GM19238 (cell line): ENCODE results near the gene ILF3.
A peak's percentile ranks its signal among the peaks of the same experiment; 100 is the strongest.

ENCODE experiments used
- DNase-seq: peaks from one replicate; pipeline ENCODE4 v3.0.0; 2011; ENCODE audit warnings: low spot score; ENCODE audit not compliant: insufficient read length

The ILF3 gene

DNA sequence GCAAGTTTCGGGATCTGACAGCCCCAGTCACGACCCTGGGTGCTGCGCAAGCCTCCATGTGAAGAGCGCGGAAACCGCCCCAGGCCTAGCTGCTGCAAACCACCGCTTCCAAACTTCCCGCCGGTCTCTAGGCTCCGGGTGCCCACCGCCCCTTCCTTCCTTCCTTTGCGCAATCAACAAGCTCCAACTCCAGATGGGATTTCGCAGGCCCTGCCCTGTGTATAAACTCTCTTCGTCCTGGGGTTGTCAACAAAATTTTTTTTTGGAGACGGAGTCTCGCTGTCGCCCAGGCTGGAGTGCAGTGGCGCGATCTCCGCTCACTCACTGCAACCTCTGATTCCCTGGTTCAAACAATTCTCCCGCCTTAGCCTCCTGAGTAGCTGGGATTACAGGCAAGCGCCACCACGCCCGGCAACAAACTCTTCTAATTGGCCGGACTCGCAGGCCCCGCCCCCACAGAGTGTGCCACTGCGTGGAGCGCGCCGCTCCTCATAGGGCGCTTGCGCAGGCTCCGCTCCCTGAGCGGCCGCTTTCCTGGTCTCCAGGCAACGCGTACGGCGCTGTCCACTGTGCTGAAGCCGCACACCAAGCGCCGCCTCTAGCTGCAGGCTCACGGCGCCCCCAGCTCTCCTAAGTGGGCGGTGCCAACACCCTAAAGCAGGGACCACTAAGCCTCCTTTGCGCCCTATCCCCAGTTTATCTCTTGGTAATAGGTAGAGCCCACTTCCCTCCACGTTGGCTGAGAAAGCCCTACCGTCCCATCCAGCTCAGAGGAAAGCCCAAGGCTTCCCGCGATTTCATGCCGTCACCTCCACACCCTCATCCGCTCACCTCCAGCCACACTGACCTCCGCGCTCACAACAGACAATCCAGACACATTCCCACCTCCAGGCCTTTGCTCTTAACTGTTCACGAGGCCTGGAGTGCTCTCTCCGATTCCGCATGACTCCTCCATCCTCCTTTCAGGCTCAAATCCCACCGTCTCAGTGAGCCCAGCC lies 41.6 kb downstream of the ILF3 start:
- peak; percentile 95 for DNase-seq

DNA sequence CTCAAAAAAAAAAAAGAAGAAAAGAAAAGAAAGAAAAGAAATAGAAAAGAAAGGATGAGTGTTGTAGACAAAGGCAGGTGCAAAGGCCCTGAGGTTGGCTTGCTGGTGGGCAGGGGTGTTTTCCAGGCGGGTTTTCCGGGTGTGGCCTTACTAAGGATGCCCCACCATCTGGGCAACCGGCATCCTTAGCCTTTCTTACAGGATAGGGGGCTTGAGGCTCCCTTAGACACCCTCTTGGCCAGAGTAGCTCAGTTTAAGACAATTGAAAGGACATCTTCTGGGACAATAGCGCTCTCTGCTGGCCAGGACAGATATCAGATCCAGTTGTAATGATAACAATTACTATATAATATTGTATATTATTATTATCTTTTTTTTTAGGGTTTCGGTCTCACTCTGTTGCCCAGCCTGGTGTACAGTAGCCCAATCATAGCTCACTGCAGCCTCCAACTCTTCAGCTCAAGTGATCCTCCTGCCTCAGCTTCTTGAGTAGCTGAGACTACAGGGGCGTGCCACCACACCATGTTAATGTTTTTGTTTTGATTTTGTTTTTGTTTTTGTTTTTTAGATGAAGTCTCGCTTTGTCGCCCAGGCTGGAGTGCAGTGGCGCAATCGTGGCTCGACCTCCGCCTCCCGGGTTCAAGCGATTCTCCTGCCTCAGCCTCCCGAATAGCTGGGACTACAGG lies 45.6 kb downstream of the ILF3 start:
- peak; percentile 44 for DNase-seq

DNA sequence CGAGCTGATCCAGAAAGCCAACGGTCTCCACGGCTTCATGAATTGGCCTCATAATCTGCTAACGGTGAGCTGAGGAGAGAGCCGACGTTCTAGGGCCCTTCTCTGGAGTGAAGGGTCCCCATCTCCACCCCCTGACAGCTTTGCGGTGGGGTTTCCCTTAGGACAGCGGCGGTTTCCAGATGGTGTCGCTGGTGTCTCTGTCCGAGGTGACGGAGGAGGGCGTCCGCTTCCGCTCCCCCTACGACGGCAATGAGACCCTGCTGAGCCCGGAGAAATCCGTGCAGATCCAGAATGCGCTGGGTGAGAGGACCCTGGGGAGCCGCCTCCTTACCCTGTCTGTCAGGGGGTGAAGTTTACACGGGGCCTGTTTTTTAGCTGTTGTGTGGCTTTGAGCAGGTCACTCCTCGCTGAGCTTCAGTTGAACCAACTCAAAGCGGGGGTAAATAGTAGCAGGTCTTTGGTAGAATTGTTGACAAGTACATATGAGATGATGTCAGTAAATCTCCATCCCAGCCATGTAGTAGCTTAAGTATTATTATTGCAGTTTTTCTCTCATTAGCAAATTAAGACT lies 47.9 kb downstream of the ILF3 start:
- DNase-seq: peak; percentile 48

DNA sequence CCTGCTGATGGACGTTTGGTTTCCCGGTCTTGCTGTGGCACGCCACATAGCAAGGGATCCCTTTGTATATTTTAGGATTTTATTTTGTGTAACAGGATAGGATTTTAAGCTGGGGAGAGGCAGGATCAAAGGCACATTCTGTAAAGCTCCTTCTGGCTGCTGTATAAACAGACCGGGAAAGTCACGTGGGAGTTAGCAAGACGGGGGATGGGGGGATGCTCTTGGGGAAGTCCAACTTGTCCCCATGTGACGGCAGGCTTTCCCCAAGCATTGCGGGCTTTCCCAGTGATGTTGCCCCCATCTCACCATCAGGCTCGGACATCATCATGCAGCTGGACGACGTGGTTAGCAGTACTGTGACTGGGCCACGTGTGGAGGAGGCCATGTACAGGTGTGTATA lies 52.8 kb downstream of the ILF3 start:
- no peak for DNase-seq

DNA sequence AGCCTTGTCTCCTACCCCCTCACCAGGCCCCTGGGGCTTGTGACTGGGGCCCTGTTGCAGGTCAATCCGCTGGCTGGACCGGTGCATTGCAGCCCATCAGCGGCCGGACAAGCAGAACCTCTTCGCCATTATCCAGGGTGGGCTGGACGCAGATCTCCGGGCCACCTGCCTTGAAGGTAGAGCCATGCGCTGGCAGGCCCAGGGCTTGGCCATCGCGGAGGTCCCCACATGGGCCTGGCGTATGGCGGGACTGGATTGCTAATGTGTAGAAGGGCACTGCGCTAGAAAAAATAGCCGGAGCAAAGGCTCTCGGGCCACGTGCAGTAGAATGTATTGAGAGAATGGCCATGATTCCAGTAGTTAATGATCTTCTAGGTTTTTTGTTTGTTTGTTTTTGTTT lies 53.3 kb downstream of the ILF3 start:
- DNase-seq: no peak

DNA sequence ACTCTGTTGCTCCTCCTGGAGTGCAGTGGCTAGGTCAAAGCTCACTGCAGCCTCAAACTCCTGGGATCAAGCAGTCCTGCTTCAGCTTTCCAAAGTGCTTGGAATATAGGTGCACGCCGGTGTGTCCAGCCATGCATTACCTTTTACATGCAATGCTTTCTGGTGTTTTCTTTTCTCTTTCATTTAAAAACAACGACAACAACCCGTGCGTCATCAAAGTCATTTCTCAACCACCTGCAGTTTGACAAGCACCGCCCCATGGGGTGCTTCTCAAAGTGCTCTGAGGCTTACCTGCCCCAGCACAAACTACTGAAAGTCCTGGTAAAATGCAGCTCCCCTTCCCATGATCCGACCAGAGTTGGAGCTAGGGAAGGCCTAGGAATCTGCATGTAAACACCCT lies 54.1 kb downstream of the ILF3 start:
- DNase-seq: no peak

DNA sequence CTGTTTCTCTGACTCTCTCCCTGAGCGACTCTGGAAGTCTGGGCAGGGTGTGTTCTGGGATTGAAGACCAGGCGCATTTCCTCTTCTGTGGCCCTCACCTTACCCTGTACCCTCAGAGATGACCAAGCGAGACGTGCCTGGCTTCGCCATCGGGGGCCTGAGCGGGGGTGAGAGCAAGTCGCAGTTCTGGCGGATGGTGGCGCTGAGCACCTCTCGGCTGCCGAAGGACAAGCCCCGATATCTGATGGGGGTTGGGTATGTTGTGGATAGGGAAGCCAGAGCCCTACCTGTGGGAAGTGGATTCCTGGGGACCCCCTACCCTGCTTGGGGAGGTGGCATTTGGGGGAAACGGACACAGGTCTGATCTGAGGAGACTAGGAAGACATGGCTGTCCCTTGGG lies 57.9 kb downstream of the ILF3 start:
- no peak for DNase-seq

DNA sequence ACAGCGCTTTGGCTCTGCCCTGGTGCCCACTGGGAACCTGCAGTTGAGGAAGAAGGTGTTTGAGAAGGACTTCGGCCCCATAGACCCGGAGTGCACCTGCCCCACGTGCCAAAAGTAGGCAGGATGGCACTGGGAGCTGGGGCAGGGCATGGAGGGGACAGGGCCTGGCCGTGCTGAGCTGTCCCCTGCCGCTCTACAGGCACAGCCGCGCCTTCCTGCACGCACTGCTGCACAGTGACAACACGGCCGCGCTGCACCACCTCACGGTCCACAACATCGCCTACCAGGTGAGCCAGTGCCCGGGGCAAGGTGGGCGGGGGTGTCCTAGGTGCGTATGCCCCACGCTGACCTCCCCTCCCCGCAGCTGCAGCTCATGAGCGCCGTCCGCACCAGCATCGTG lies 58.6 kb downstream of the ILF3 start:
- no peak for DNase-seq

DNA sequence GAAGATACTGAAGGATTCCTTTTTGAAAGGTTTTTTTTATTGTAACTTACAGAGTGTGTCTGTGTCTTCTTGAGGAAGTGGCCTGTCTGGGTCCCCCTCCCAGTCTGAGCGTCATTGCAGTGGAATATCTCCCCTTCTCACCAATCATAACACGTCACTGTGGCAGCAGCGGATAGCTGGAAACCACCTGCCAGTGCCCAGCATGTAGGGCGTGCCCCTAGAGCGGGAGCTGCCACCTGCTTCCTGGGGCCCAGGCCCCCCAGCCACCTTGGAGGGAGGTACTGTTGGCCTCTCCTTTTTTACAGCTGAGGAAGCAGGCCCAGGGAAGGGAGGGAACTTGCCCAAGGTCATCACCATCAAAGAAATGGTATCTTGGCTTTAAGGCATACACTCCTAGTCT lies 59.2 kb downstream of the ILF3 start:
- DNase-seq: no peak

DNA sequence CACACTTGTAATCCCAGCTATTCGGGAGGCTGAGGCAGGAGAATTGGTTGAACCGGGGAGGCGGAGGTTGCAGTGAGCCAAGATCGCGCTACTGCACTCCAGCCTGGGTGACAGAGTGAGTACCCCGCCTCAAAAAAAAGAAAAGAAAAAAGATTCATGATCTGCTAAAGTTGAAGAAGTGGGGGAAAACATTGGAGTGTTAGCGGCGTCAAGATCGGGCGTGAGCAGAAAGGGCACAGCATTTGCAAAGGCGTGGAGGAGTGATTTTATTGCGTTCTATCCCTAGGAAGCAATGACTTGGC lies 62.9 kb downstream of the ILF3 start:
- no peak for DNase-seq

DNA sequence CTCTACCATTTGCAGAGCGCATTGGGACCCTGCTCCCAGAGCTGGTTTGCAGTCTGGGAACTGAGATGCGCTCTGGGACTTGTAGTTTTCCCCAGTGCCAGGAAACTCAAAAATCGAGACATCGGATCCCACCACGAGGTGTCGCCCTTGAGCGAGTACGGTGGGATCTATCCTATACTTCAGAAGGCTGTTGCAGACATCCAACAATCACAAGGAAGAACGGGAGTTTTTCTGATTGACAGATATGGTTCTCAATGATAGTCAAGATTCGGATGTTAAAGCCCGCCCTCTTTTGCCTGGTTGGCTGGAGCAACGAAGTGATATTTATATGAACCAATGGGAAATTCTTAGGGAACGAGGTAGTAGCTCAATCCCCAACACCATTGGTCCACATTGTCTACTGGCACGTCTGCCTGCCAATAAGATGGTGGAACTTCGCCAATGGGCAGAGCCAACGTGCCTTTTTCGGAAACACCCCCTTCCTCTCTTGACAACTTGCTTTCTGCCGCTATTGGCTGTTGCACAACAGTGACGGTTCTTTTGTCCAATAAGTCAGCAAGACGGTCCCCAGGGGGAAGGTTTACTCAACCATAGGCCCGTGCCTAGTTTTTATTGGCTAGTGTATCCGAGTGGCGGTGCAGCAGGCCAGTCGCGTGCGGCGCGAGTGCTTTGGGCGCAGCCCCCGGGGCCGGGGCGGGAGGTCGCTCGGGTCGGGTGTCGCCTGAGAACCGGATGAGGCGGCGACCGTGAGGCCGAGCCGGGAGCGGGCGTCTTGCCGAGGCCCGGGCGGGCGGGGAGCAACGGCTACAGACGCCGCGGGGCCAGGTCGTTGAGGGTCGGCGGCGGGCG lies 63.4 kb downstream of the ILF3 start, which contains the start of gene DNM2:
DNM2 (plus strand) TSS at position 724 of the 849 bp plus-strand sequence. CDS start 164 bp downstream, outside the sequence.
- peak; percentile 92 for DNase-seq

DNA sequence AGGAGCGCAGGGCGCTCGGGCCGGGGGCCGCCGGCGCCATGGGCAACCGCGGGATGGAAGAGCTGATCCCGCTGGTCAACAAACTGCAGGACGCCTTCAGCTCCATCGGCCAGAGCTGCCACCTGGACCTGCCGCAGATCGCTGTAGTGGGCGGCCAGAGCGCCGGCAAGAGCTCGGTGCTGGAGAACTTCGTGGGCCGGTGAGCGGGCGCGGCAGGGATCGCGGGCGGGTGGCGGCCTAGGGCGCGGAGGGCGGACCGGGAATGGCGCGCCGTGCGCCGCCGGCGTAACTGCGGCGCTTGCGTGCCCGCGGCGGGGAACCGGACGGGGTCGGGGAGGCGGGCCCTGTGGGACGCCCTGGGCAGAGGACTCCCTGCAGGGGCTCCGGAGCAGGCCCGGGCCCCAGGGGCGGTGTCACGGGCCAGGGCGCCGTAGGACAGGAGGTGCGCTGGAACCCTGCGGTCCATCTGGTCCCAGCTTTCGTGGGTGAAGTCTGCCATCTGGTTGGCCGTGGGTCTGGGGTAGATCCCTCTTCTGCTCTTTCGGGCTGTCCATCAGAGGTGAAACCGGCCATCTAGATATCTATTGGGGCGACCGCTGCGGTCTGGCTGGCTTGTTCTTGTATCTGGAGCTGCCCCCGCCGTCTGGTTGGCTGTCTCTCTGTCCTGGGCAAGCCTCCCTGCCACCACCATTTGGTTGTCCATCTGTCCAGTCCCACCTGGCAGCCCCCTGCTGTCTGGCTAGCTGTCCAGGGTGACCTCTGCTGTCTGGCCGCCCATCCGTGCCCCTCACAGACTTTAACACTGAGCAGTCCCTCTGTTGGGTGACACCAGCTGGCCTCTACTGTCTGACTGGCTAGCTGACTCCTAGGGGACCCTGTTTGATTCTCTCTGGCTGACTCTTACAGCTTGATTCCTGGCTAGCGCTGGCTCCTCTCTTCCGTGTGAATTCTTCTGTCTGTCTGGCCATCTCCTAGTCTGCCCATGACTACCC lies 64.4 kb downstream of the ILF3 start:
- no peak for DNase-seq

DNA sequence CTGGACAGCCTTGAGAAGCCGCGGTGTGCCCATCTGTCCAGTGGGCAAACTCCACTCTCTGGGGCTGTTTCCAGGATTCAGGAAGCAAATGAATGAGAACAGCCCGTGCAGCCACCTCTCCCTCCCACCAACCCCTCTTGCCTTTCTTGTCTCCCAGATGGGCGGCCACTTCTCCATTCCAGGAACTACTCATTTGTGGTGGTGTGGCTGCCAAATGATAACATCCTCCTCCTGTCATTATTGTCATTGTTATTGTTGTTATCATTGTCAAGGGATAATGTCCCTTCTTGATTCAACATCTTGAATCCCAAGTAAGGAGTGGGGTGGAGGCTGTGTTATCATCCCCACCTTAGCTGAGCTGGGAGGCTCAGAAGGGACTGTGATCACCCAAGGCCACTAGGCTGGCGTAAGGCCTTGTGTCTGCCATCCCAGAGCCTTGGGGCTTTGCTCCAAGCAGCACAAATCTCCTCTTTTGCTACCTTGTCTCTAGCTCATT lies 65.4 kb downstream of the ILF3 start:
- DNase-seq: no peak

DNA sequence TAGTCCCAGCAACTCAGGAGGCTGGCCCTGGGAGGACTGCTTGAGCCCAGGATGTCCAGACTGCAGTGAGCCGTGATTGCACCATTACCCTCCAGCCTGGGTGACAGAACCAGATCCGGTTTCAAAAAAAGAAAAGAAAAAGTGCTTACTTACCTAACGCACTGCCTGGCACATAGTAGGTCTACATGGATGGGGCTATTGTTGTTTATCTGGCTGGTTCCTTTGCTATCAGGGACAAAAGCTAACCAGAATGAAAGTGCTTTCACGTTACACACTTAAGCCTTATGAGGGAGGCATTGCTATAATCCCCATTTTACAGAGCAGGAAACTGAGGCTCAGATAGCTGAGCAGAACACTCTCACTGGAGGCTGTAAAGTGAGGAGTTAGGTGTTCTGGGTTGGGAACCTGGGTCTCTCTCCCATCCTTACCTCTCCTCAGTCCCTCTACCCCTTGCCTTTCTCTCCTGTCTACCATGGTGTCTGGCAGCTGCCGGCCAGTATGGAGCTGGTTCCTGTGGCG lies 66.5 kb downstream of the ILF3 start:
- no peak for DNase-seq

DNA sequence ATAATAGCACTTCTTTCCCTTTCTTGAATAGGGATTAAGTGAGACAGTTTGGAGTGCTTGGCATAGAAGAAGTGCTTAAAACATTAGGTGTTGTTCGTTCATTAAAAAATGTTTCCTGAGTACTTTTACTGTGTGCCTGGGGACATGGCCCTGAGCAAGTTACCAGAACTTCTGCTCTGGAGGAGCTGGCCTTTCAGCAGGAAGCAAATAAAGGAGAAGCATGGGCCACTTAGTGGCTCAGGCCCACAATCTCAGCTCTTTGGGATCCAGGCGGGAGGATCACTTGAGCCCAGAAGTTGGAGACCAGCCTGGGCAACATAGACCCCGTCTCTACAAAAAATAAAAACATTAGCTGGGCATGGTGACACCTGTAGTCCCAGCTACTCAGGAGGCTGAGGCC lies 69.4 kb downstream of the ILF3 start:
- no peak for DNase-seq

DNA sequence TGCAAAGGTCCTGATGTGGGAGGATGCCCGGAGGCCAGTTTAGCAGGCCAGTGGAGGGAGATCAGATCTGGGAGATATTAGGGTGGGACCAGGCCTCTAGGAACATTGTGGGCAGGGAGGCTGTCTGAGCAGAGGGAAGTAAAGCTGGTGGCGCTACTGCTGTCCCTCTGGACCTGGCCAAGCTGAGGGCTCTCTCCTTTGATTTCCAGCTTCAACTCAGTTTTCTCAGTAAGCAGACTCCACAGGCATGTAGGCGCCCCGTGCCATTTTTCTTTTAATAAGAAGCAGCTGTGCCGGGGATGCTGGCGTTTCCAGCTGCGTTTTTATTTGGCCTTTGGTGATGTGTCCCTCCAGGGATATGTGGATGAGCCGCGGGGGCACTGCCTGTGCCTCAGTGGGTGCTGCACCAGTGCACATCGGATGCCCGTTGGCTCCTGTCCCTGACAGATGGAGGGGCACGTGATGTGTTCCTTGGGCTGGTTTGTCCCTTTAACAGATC lies 70.5 kb downstream of the ILF3 start:
- DNase-seq: no peak

DNA sequence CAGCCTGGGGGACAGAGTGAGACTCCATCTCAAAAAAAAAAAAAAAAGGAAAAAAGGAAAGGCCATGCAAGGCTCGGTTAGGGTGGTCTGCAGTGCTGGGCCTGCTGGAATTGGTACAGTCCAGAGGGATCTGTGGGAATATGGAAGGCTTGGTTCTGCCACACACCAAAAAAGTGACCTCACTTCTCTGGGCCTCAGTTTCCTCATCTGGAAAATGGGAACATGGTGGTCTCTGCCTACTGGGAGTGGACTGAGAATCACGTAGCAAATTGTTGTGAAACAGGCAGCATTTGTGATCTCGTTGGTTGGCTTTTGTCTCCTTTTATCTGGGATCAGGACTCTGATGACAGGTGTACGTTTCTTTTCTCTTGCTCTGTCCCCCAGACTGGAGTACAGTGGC lies 71.3 kb downstream of the ILF3 start:
- DNase-seq: no peak

DNA sequence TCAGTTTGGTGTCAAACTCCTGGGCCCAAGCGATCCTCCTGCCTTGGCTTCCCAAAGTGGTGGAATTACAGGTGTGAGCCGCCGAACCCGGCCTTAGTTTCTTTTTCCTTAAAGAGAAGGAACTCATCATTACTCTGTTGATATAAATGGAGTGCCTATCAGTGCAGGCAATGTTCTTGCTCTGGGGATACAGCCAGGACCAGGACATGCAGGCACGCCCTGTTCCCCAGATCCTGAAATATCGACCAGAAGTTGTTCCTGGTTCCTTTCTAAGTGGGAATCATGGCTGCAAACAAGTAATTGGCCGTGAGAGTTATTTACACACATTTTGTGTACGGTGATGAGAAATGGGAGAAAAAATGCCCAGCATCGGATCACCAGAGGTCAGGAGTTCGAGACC lies 72.1 kb downstream of the ILF3 start:
- DNase-seq: no peak

DNA sequence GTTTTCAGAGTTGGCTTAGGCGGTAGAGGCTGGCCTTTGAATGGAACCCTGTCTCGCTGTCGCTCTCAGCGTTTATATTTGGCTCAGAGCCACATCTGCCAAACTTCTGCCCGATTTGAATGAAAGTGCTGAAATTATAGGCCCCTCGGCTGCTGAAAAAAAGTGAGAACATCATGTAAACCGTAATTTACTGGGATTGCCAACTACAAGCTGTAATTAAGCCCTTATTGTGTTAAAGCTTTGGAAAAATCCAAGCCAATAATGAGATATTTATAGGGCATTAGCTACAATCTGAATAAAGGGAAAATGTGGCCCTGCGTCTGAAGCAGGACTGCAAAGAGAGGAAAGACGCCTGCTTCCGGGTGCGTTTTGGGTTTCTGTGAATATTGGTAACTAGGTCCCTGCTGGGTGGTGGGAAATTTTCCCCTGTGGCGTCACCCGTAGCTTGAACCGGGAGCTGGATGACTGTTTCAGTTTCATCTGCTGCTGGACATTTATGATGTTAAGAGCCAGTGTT lies 73.6 kb downstream of the ILF3 start:
- DNase-seq: no peak
